SK-N-SH (cell line): Measurements from ENCODE around the gene ZCCHC14. TPM values are rescaled to one million over a fixed set of nuclear protein-coding genes. Genes with fewer than 3 reads are reported as not detected.

Experiments
- CTCF ChIA-PET: fragments of 300-600, 350-600 bp; formaldehyde crosslinking; extraction: SDS; loops from one replicate; lab custom pipeline; 2021; lab: Yijun Ruan, JAX
- POLR2A ChIA-PET: fragments of 350-600 bp; sonication (Branson Sonifier 250); formaldehyde crosslinking; extraction: SDS; loops from one replicate; lab custom pipeline; 2020; ENCODE audit warnings: antibody characterized with exemption, inconsistent platforms; lab: Yijun Ruan, JAX
- DNase-seq: peaks from one replicate; pipeline ENCODE4 v3.0.0; 2012
- H2AFZ ChIP-seq: fragments of 200-600 bp; sonication (generic); 2 replicates; pipeline ENCODE4 v1.8.1; 2016; ENCODE audit warnings: antibody characterized with exemption, mild to moderate bottlenecking, low read depth
- H3F3A ChIP-seq: fragments of 200-600 bp; sonication (generic); replicated peaks from 2 replicates; pipeline ENCODE3; 2016; ENCODE audit warnings: antibody characterized with exemption, mild to moderate bottlenecking; ENCODE audit not compliant: insufficient read depth
- H3K27ac ChIP-seq, 2 experiments: fragments of 200-500 bp in 1 of 2; fragments of 200-600 bp in 1 of 2; sonication (Bioruptor generic) in 1 of 2; sonication (generic), shearing (Covaris generic) in 1 of 2; 2 replicates each; pipeline versions ENCODE4 v1.5.1 to v1.6.1; 2014 to 2016; ENCODE audit warnings: low read depth in 2 of 2, inconsistent platforms in 1 of 2, low read length in 1 of 2, mild to moderate bottlenecking in 1 of 2, mixed read lengths in 1 of 2
- H3K27me3 ChIP-seq: fragments of 200-600 bp; sonication (generic), shearing (Covaris generic); 2 replicates; pipeline ENCODE4 v1.6.1; 2016; ENCODE audit warnings: mixed run types; ENCODE audit not compliant: insufficient read depth
- H3K36me3 ChIP-seq, 2 experiments: fragments of 200-500 bp in 1 of 2; fragments of 200-600 bp in 1 of 2; sonication (Bioruptor generic) in 1 of 2; sonication (generic) in 1 of 2; replicated peaks in 1 of 2; 2 replicates each; pipeline versions ENCODE3 to v1.5.1; 2014 to 2016; ENCODE audit warnings: low read length in 1 of 2, mild to moderate bottlenecking in 1 of 2; ENCODE audit not compliant: insufficient read depth in 2 of 2, control insufficient read depth in 1 of 2
- H3K4me1 ChIP-seq, 2 experiments: fragments of 200-500 bp in 1 of 2; fragments of 200-600 bp in 1 of 2; sonication (Bioruptor generic) in 1 of 2; sonication (generic), shearing (Covaris generic) in 1 of 2; 2 replicates each; pipeline versions ENCODE4 v1.5.1 to v1.6.1; 2014 to 2016; ENCODE audit warnings: low read depth in 1 of 2, low read length in 1 of 2, mixed run types in 1 of 2; ENCODE audit not compliant: insufficient read depth in 2 of 2, control insufficient read depth in 1 of 2
- H3K4me2 ChIP-seq: fragments of 200-600 bp; sonication (generic), shearing (Covaris generic); 2 replicates; pipeline ENCODE4 v1.6.1; 2017; ENCODE audit warnings: mixed run types
- H3K4me3 ChIP-seq, 2 experiments: fragments of 200-500 bp in 1 of 2; fragments of 200-600 bp in 1 of 2; sonication (Bioruptor generic) in 1 of 2; sonication (generic), shearing (Covaris generic) in 1 of 2; 2 replicates each; pipeline versions ENCODE4 v1.5.1 to v1.8.1; 2014 to 2016; ENCODE audit warnings: low read depth in 2 of 2, inconsistent platforms in 1 of 2, low read length in 1 of 2, mild to moderate bottlenecking in 1 of 2, mixed read lengths in 1 of 2, moderate library complexity in 1 of 2
- H3K79me2 ChIP-seq: fragments of 200-600 bp; sonication (generic); 2 replicates; pipeline ENCODE4 v1.8.1; 2017; ENCODE audit warnings: mild to moderate bottlenecking; ENCODE audit not compliant: insufficient read depth
- H3K9ac ChIP-seq: fragments of 200-600 bp; sonication (generic); 2 replicates; pipeline ENCODE4 v1.6.1; 2017; ENCODE audit warnings: mixed run types
- H3K9me2 ChIP-seq: fragments of 200-600 bp; sonication (generic); 2 replicates; pipeline ENCODE4 v1.6.1; 2017; ENCODE audit warnings: mixed run types
- H3K9me3 ChIP-seq: fragments of 200-600 bp; sonication (generic); 2 replicates; pipeline ENCODE4 v1.6.1; 2017; ENCODE audit warnings: mixed run types, mild to moderate bottlenecking, moderate library complexity
- H4K20me1 ChIP-seq: fragments of 200-600 bp; sonication (generic); 2 replicates; pipeline ENCODE4 v1.6.1; 2017; ENCODE audit warnings: mild to moderate bottlenecking, mixed run types; ENCODE audit not compliant: insufficient read depth
- EZH2phosphoT487 ChIP-seq: fragments of 200-600 bp; sonication (generic); IDR thresholded peaks from 2 replicates; pipeline ENCODE4 v1.6.1; 2017; ENCODE audit warnings: low read depth, mixed run types, mild to moderate bottlenecking, antibody characterized with exemption, moderate library complexity, borderline replicate concordance
- MXI1 ChIP-seq: IDR thresholded peaks from 2 replicates; pipeline ENCODE4 v1.6.1; 2012; ENCODE audit warnings: mild to moderate bottlenecking, low read depth, low read length, improper control_type of control experiment
- PBX3 ChIP-seq: IDR thresholded peaks from 2 replicates; pipeline ENCODE4; 2012
- POLR2AphosphoS5 ChIP-seq: IDR thresholded peaks from 2 replicates; pipeline ENCODE4 v1.6.1; 2012; ENCODE audit warnings: low read depth, low read length
- SMC3 ChIP-seq: IDR thresholded peaks from 2 replicates; pipeline ENCODE4 v1.6.1; 2012; ENCODE audit warnings: low read depth, low read length, improper control_type of control experiment
- TAF1 ChIP-seq: IDR thresholded peaks from 2 replicates; pipeline ENCODE4 v1.6.1; 2012; ENCODE audit warnings: low read depth, mild to moderate bottlenecking, low read length, moderate library complexity, borderline replicate concordance
- TCF12 ChIP-seq: IDR thresholded peaks from 2 replicates; pipeline ENCODE4 v1.4.0; 2012
- YY1 ChIP-seq: IDR thresholded peaks from 2 replicates; pipeline ENCODE4 v1.4.0; 2012; ENCODE audit warnings: low read depth, mild to moderate bottlenecking
- WGBS: methylation state at CpG from one replicate; pipeline ENCODE4 v1.1.6; 2017; ENCODE audit warnings: low lambda C conversion rate; 5-methylcytosine and 5-hydroxymethylcytosine counted together
- polyA plus RNA-seq, 3 experiments: library from polyadenylated mRNA; depleted of rRNA; stranded (reverse); fragments of >200 nt; gene quantifications; 2 replicates each; pipeline ENCODE4 v1.2.3, GENCODE V29; 2012
- TF ChIP-seq, protein P1 (sequence below): IDR thresholded peaks from 2 replicates; pipeline ENCODE4 v1.4.0; 2012; ENCODE audit warnings: low read depth

Gene ZCCHC14
- polyA plus RNA-seq, 1 of the 3 experiments (the other 2 are of a cell fraction): 5.7 TPM

DNA sequence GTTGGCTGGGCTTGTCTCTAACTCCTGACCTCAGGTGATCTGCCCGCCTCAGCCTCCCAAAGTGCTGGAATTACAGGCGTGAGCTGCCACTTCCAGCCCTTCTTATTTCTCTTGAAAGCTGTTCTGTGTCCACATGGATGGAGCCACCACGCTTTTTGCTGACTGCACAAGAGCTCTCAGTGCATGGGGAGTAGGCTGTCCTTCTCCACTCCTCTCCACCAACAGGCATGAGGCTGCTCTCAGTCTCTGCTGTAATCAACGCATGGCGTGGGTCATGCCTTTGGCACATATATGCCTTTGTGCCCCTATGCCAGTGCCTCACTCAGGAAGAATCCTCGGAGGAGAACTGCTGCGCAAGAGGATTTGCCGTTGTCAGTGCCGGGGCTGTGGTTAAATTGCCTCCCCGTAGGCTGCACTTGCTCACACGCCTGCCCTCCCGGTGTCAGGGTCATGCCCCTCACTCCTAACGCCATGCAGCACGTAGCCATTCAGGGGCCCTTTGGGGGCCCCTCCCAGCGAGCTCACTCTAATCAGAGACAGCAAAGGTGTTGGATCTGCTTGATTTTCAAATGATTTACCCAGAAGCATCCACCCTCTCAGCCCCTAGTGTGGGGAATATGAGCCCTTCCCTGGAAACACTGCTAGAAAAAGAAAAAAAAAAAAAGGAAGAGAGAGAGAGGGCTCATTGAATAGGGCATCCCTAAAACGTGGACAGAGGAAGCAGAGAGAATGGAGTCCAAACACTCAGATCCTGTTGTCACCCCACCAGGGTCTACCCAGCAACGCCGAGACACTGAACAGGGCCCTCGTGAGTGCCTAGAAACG, 47.5 kb upstream of the ZCCHC14 start (continued):
- TF ChIP-seq PBX3: no peak
- no peak for TF ChIP-seq TAF1
- TF ChIP-seq SMC3: no peak

GRCh38 chr16:87539113-87539512, 46.3 kb upstream of the ZCCHC14 start:
- Histone ChIP-seq H3K9ac (no peak overlapping the region), H3F3A (no peaks in the 10 kb centered on the region), H3K9me2 (no peaks in the 10 kb centered on the region), H3K9me3 (no peaks in the 10 kb centered on the region), H3K79me2 (no peaks in the 10 kb centered on the region), H3K36me3 (no peaks in the 10 kb centered on the region), H3K27ac (no peak overlapping the region), H2AFZ (no peak overlapping the region), H4K20me1 (no peaks in the 10 kb centered on the region), H3K4me2 (no peak overlapping the region), H3K4me1 (no peaks in the 10 kb centered on the region; a peak in 1 of 4 replicates), H3K27me3 (peaks cover 8% of the 10 kb centered on the region; the same call in 1 of the 2 replicates), H3K4me3 (no peak overlapping the region)
- CTCF ChIA-PET: interaction anchor here (0.6 to 2.5 kb wide), 4 partner anchors 11 to 97 kb away, joined by 3 to 8 read pairs (median 5); no protein-coding TSS in a partner anchor
- POLR2A ChIA-PET: no interaction called here
- DNase-seq: no peak
- WGBS: 69% methylated on average over 11 of the region's 11 CpGs
- TF ChIP-seq, protein P1, sequence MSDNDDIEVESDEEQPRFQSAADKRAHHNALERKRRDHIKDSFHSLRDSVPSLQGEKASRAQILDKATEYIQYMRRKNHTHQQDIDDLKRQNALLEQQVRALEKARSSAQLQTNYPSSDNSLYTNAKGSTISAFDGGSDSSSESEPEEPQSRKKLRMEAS: no peak
- TF ChIP-seq TCF12: no peak

DNA sequence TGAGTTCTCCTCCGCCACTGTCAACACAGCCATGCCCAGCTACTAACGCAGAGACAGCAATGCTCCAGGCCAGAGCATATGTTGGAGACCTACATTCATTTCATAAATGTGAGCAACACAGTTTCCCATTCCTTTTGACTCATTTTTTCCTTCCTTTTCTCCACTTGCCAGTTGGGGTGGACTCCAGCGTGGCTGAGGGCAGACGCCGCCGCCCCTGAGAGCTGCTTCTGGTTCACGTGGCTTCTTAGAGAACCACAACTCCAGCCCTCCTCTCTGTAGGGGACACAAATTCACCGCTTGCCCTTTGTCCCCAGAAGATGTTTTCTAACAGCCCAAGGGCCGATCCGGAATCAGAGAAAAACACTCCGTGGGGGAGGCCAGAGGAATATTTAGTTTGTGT, 45.8 kb upstream of the ZCCHC14 start:
- POLR2A ChIA-PET: no interaction called here
- Histone ChIP-seq H3K27ac (no peak overlapping the region), H4K20me1 (no peaks in the 10 kb centered on the region), H3F3A (no peaks in the 10 kb centered on the region), H3K36me3 (no peaks in the 10 kb centered on the region), H3K79me2 (no peaks in the 10 kb centered on the region), H3K27me3 (peaks cover 8% of the 10 kb centered on the region; the same call in 1 of the 2 replicates), H3K9me3 (no peaks in the 10 kb centered on the region), H3K9ac (no peak overlapping the region), H3K4me3 (no peak overlapping the region), H2AFZ (no peak overlapping the region), H3K4me1 (no peaks in the 10 kb centered on the region; a peak in 1 of 4 replicates), H3K9me2 (no peaks in the 10 kb centered on the region), H3K4me2 (no peak overlapping the region)
- 70% methylated on average over 11 of the region's 11 CpGs for WGBS
- CTCF ChIA-PET: interaction anchor here (0.6 to 2.5 kb wide), 3 partner anchors 12 to 98 kb away, joined by 3 to 8 read pairs (median 6); no protein-coding TSS in a partner anchor
- no peak for DNase-seq
- TF ChIP-seq EZH2phosphoT487 (no peak), YY1 (no peak), MXI1 (no peak), SMC3 (no peak), POLR2AphosphoS5 (no peak)
- TF ChIP-seq, all 33 proteins: peak for 0
